ENCODE results near the gene GREB1.

The GREB1 gene

GRCh38 chr2:11679486-11680181 lies 145.8 kb downstream of the GREB1 start:
- Histone ChIP-seq H3K4me1 (ENCODE audit: insufficient read depth, low read length) (no peaks in the 10 kb centered on the region), H3K9ac (ENCODE audit: low read depth, low read length) (no peak overlapping the region), H3K27ac (ENCODE audit: low read depth, low read length) (no peak overlapping the region), H3K27me3 (ENCODE audit: insufficient read depth, low read length) (no peaks in the 10 kb centered on the region), H3K4me3 (ENCODE audit: low read length) (no peak overlapping the region), H3K9me3 (ENCODE audit: insufficient read depth, low read depth, low read length) (no peaks in the 10 kb centered on the region), H3K36me3 (ENCODE audit: insufficient read depth, low read length) (no peaks in the 10 kb centered on the region)
- 90% methylated on average over 13 of the region's 13 CpGs for WGBS

- no peaks in the 10 kb centered on the region for H3K9me3 ChIP-seq (ENCODE audit: insufficient read depth, low read depth, low read length)
- H3K27ac ChIP-seq (ENCODE audit: low read depth, low read length): no peak overlapping the region
- WGBS: 91% methylated on average over 16 of the region's 16 CpGs
- H3K36me3 ChIP-seq (ENCODE audit: insufficient read depth, low read length): no peaks in the 10 kb centered on the region
- H3K4me1 ChIP-seq (ENCODE audit: insufficient read depth, low read length): no peaks in the 10 kb centered on the region
- no peak overlapping the region for H3K9ac ChIP-seq (ENCODE audit: low read depth, low read length)
- no peaks in the 10 kb centered on the region for H3K27me3 ChIP-seq (ENCODE audit: insufficient read depth, low read length)
- H3K4me3 ChIP-seq (ENCODE audit: low read length): no peak overlapping the region
These were observed 146.5 kb downstream of the GREB1 start for GRCh38 chr2:11680182-11680900.

- no peaks in the 10 kb centered on the region for H3K27me3 ChIP-seq (ENCODE audit: insufficient read depth, low read length)
- WGBS: 91% methylated on average over 14 of the region's 15 CpGs
- no peaks in the 10 kb centered on the region for H3K4me1 ChIP-seq (ENCODE audit: insufficient read depth, low read length)
- H3K36me3 ChIP-seq (ENCODE audit: insufficient read depth, low read length): no peaks in the 10 kb centered on the region
- no peak overlapping the region for H3K9ac ChIP-seq (ENCODE audit: low read depth, low read length)
- no peak overlapping the region for H3K27ac ChIP-seq (ENCODE audit: low read depth, low read length)
- no peaks in the 10 kb centered on the region for H3K9me3 ChIP-seq (ENCODE audit: insufficient read depth, low read depth, low read length)
- no peak overlapping the region for H3K4me3 ChIP-seq (ENCODE audit: low read length)
These were observed 147.3 kb downstream of the GREB1 start for GRCh38 chr2:11680901-11681721.

GRCh38 chr2:11681722-11682589 lies 148.1 kb downstream of the GREB1 start:
- H3K4me1 ChIP-seq (ENCODE audit: insufficient read depth, low read length): no peaks in the 10 kb centered on the region
- WGBS: 67% methylated on average over 31 of the region's 31 CpGs
- H3K36me3 ChIP-seq (ENCODE audit: insufficient read depth, low read length): no peaks in the 10 kb centered on the region
- no peak overlapping the region for H3K27ac ChIP-seq (ENCODE audit: low read depth, low read length)
- H3K4me3 ChIP-seq (ENCODE audit: low read length): no peak overlapping the region
- no peaks in the 10 kb centered on the region for H3K27me3 ChIP-seq (ENCODE audit: insufficient read depth, low read length)
- no peak overlapping the region for H3K9ac ChIP-seq (ENCODE audit: low read depth, low read length)
- H3K9me3 ChIP-seq (ENCODE audit: insufficient read depth, low read depth, low read length): no peaks in the 10 kb centered on the region

- Histone ChIP-seq H3K9me3 (ENCODE audit: insufficient read depth, low read depth, low read length) (no peaks in the 10 kb centered on the region), H3K4me3 (ENCODE audit: low read length) (no peak overlapping the region), H3K27ac (ENCODE audit: low read depth, low read length) (no peak overlapping the region), H3K36me3 (ENCODE audit: insufficient read depth, low read length) (no peaks in the 10 kb centered on the region), H3K4me1 (ENCODE audit: insufficient read depth, low read length) (no peaks in the 10 kb centered on the region), H3K27me3 (ENCODE audit: insufficient read depth, low read length) (no peaks in the 10 kb centered on the region), H3K9ac (ENCODE audit: low read depth, low read length) (no peak overlapping the region)
- 94% methylated on average over 8 of the region's 8 CpGs for WGBS
These were observed 148.7 kb downstream of the GREB1 start for GRCh38 chr2:11682590-11682915.

GRCh38 chr2:11683476-11683875 lies 149.6 kb downstream of the GREB1 start:
- Histone ChIP-seq H3K9me3 (ENCODE audit: insufficient read depth, low read depth, low read length) (no peaks in the 10 kb centered on the region), H3K27me3 (ENCODE audit: insufficient read depth, low read length) (0 out of 2 replicates have a peak, but pooled peaks cover 5% of the 10 kb centered on the region), H3K9ac (ENCODE audit: low read depth, low read length) (no peak overlapping the region), H3K36me3 (ENCODE audit: insufficient read depth, low read length) (no peaks in the 10 kb centered on the region), H3K4me1 (ENCODE audit: insufficient read depth, low read length) (no peaks in the 10 kb centered on the region; the same call in 1 of the 2 replicates), H3K27ac (ENCODE audit: low read depth, low read length) (no peak overlapping the region), H3K4me3 (ENCODE audit: low read length) (no peak overlapping the region)
- WGBS: 56% methylated on average over 9 of the region's 9 CpGs

GRCh38 chr2:11683966-11684365 lies 150.1 kb downstream of the GREB1 start:
- H3K9ac ChIP-seq (ENCODE audit: low read depth, low read length): no peak overlapping the region
- H3K4me1 ChIP-seq (ENCODE audit: insufficient read depth, low read length): peaks cover 3% of the 10 kb centered on the region; the same call in 1 of the 2 replicates
- H3K9me3 ChIP-seq (ENCODE audit: insufficient read depth, low read depth, low read length): no peaks in the 10 kb centered on the region
- no peaks in the 10 kb centered on the region for H3K36me3 ChIP-seq (ENCODE audit: insufficient read depth, low read length)
- 0 out of 2 replicates have a peak, but pooled peaks cover 5% of the 10 kb centered on the region for H3K27me3 ChIP-seq (ENCODE audit: insufficient read depth, low read length)
- no peak overlapping the region for H3K4me3 ChIP-seq (ENCODE audit: low read length)
- WGBS: 88% methylated on average over 4 of the region's 4 CpGs
- no peak overlapping the region for H3K27ac ChIP-seq (ENCODE audit: low read depth, low read length)

GRCh38 chr2:11684894-11685460 lies 151.1 kb downstream of the GREB1 start:
- Histone ChIP-seq H3K4me1 (ENCODE audit: insufficient read depth, low read length) (peaks cover 3% of the 10 kb centered on the region; the same call in 1 of the 2 replicates), H3K9me3 (ENCODE audit: insufficient read depth, low read depth, low read length) (no peaks in the 10 kb centered on the region), H3K9ac (ENCODE audit: low read depth, low read length) (no peak overlapping the region), H3K27me3 (ENCODE audit: insufficient read depth, low read length) (0 out of 2 replicates have a peak, but pooled peaks cover 5% of the 10 kb centered on the region), H3K27ac (ENCODE audit: low read depth, low read length) (no peak overlapping the region), H3K4me3 (ENCODE audit: low read length) (no peak overlapping the region), H3K36me3 (ENCODE audit: insufficient read depth, low read length) (no peaks in the 10 kb centered on the region)
- 92% methylated on average over 12 of the region's 12 CpGs for WGBS

GRCh38 chr2:11685906-11686470 lies 152.1 kb downstream of the GREB1 start:
- Histone ChIP-seq H3K9me3 (ENCODE audit: insufficient read depth, low read depth, low read length) (no peaks in the 10 kb centered on the region), H3K36me3 (ENCODE audit: insufficient read depth, low read length) (no peaks in the 10 kb centered on the region), H3K9ac (ENCODE audit: low read depth, low read length) (no peak overlapping the region), H3K27ac (ENCODE audit: low read depth, low read length) (no peak overlapping the region), H3K4me1 (ENCODE audit: insufficient read depth, low read length) (peaks cover 3% of the 10 kb centered on the region; the same call in 1 of the 2 replicates), H3K4me3 (ENCODE audit: low read length) (no peak overlapping the region), H3K27me3 (ENCODE audit: insufficient read depth, low read length) (0 out of 2 replicates have a peak, but pooled peaks cover 5% of the 10 kb centered on the region)
- 90% methylated on average over 10 of the region's 10 CpGs for WGBS

GRCh38 chr2:11687736-11688135 lies 153.9 kb downstream of the GREB1 start:
- WGBS: 82% methylated on average over 9 of the region's 9 CpGs
- H3K4me3 ChIP-seq (ENCODE audit: low read length): no peak overlapping the region

More at GRCh38 chr2:11687736-11688135, 153.9 kb downstream of the GREB1 start:
- Histone ChIP-seq H3K4me1 (ENCODE audit: insufficient read depth, low read length) (peaks cover 3% of the 10 kb centered on the region; the same call in 1 of the 2 replicates), H3K27me3 (ENCODE audit: insufficient read depth, low read length) (0 out of 2 replicates have a peak, but pooled peaks cover 5% of the 10 kb centered on the region), H3K27ac (ENCODE audit: low read depth, low read length) (no peak overlapping the region), H3K36me3 (ENCODE audit: insufficient read depth, low read length) (no peaks in the 10 kb centered on the region), H3K9me3 (ENCODE audit: insufficient read depth, low read depth, low read length) (no peaks in the 10 kb centered on the region), H3K9ac (ENCODE audit: low read depth, low read length) (no peak overlapping the region)

All from HUES64 (cell line).